HG03565 (cell line): Measurements from ENCODE around the gene ZFAND2B.

Experiments used
- ATAC-seq: cut with Tn5 transposase; IDR thresholded peaks from one replicate; pipeline ENCODE4 v1.9.1; 2021; ENCODE audit warnings: mild to moderate bottlenecking, moderate library complexity; ENCODE audit not compliant: unreplicated experiment

The ZFAND2B gene

GRCh38 chr2:219204425-219205164, 2.0 kb upstream of the ZFAND2B start:
- ATAC-seq: no peak

- ATAC-seq: no peak
Measured at GRCh38 chr2:219205165-219205538, 1.4 kb upstream of the ZFAND2B start.

GRCh38 chr2:219205981-219206327, 628 bp upstream of the ZFAND2B start:
- no peak for ATAC-seq

GRCh38 chr2:219207134-219207883, 727 bp downstream of the ZFAND2B start:
- ATAC-seq: no peak

- no peak for ATAC-seq
Measured at GRCh38 chr2:219207884-219208740, 1.5 kb downstream of the ZFAND2B start.

GRCh38 chr2:219209236-219210195, 2.9 kb downstream of the ZFAND2B start:
- ATAC-seq: no peak

GRCh38 chr2:219210196-219210885, 3.8 kb downstream of the ZFAND2B start:
- no peak for ATAC-seq

GRCh38 chr2:219210886-219211362, 4.3 kb downstream of the ZFAND2B start:
- no peak for ATAC-seq

GRCh38 chr2:219213026-219213415, 6.4 kb downstream of the ZFAND2B start:
- no peak for ATAC-seq

- ATAC-seq: no peak
Measured at GRCh38 chr2:219213486-219214071, 7.0 kb downstream of the ZFAND2B start.

- ATAC-seq: no peak
Measured at GRCh38 chr2:219214141-219214540, 7.6 kb downstream of the ZFAND2B start.

GRCh38 chr2:219214786-219215185, 8.2 kb downstream of the ZFAND2B start:
- ATAC-seq: no peak

GRCh38 chr2:219215871-219216534, 9.4 kb downstream of the ZFAND2B start:
- no peak for ATAC-seq

GRCh38 chr2:219216535-219216915, 9.9 kb downstream of the ZFAND2B start:
- no peak for ATAC-seq

- ATAC-seq: peak; percentile 5
Measured at GRCh38 chr2:219218217-219218731, 11.7 kb downstream of the ZFAND2B start.

- peak; percentile 44 for ATAC-seq
Measured at GRCh38 chr2:219218732-219219701, 12.4 kb downstream of the ZFAND2B start, which contains the start of gene ABCB6. Gene ABCB6, minus strand, starts transcription at chr2:219218958. Its CDS starts 285 bp downstream, at chr2:219218673.

- ATAC-seq: no peak
Measured at GRCh38 chr2:219219784-219220532, 13.4 kb downstream of the ZFAND2B start.
